Effector CD8-positive, alpha-beta T cell (primary cell): ENCODE data around the gene SMYD3.
"Not testable (repeated sequence)": the region's sequence is repeated elsewhere in the genome, so short reads cannot be mapped to it uniquely, and the experiment has no call there.

ENCODE experiments used
- DNase-seq: peaks from one replicate; lab custom pipeline; 2025; lab: John Stamatoyannopoulos, UW

Gene SMYD3

GRCh38 chr1:246416261-246416660, 90.8 kb downstream of the SMYD3 start:
- DNase-seq = no peak

- DNase-seq = no peak
Measured at GRCh38 chr1:246415028-246415427, 92.1 kb downstream of the SMYD3 start.

GRCh38 chr1:246413430-246413829, 93.6 kb downstream of the SMYD3 start:
- no peak for DNase-seq

- no peak for DNase-seq
Measured at GRCh38 chr1:246404078-246404477, 103.0 kb downstream of the SMYD3 start.

GRCh38 chr1:246398126-246398813, 108.8 kb downstream of the SMYD3 start:
- DNase-seq = no peak

- no peak for DNase-seq
Measured at GRCh38 chr1:246397046-246397445, 110.0 kb downstream of the SMYD3 start.

- DNase-seq = no peak
Measured at GRCh38 chr1:246396322-246396721, 110.8 kb downstream of the SMYD3 start.

GRCh38 chr1:246394121-246394520, 113.0 kb downstream of the SMYD3 start:
- DNase-seq = no peak

- no peak for DNase-seq
Measured at GRCh38 chr1:246390855-246391254, 116.2 kb downstream of the SMYD3 start.

- no peak for DNase-seq
Measured at GRCh38 chr1:246384616-246385015, 122.5 kb downstream of the SMYD3 start.

GRCh38 chr1:246383791-246384190, 123.3 kb downstream of the SMYD3 start:
- DNase-seq = no peak

GRCh38 chr1:246383239-246383589, 123.9 kb downstream of the SMYD3 start:
- no peak for DNase-seq

GRCh38 chr1:246382589-246383238, 124.4 kb downstream of the SMYD3 start:
- no peak for DNase-seq

GRCh38 chr1:246381452-246381851, 125.6 kb downstream of the SMYD3 start:
- DNase-seq = no peak

GRCh38 chr1:246377625-246378153, 129.4 kb downstream of the SMYD3 start:
- DNase-seq = no peak

- no peak for DNase-seq
Measured at GRCh38 chr1:246373828-246374569, 133.1 kb downstream of the SMYD3 start.

GRCh38 chr1:246372559-246372958, 134.5 kb downstream of the SMYD3 start:
- DNase-seq = no peak

- DNase-seq = no peak
Measured at GRCh38 chr1:246367041-246367440, 140.0 kb downstream of the SMYD3 start.

GRCh38 chr1:246365708-246366107, 141.4 kb downstream of the SMYD3 start:
- DNase-seq = no peak

- DNase-seq = no peak
Measured at GRCh38 chr1:246364415-246364941, 142.6 kb downstream of the SMYD3 start.

GRCh38 chr1:246357014-246357598, 150.0 kb downstream of the SMYD3 start:
- DNase-seq = not testable (repeated sequence)
